Subcutaneous abdominal adipose tissue (tissue), 5 donors: ENCODE data around the gene VSIG4.

ENCODE experiments used
- H3K27ac ChIP-seq: one replicate; pipeline ENCODE4 v1.7.0; 2013; ENCODE audit warnings: low read depth, mild to moderate bottlenecking, inconsistent platforms, low read length, moderate library complexity
- H3K27me3 ChIP-seq, 5 donors: one replicate each; pipeline ENCODE4 v1.7.0; 2013; ENCODE audit warnings: low read length in 5 of 5, inconsistent platforms in 1 of 5; ENCODE audit not compliant: control insufficient read depth in 5 of 5, insufficient read depth in 4 of 5
- H3K36me3 ChIP-seq, 5 donors: one replicate each; pipeline ENCODE4 v1.7.0; 2013; ENCODE audit warnings: low read length in 5 of 5; ENCODE audit not compliant: control insufficient read depth in 5 of 5, insufficient read depth in 5 of 5
- H3K4me1 ChIP-seq, 5 donors: one replicate each; pipeline ENCODE4 v1.7.0; 2013; ENCODE audit warnings: low read length in 5 of 5, mild to moderate bottlenecking in 3 of 5, moderate library complexity in 1 of 5; ENCODE audit not compliant: control insufficient read depth in 5 of 5, insufficient read depth in 5 of 5
- H3K4me3 ChIP-seq, 5 donors: one replicate each; pipeline ENCODE4 v1.7.0; 2013; ENCODE audit warnings: low read length in 5 of 5, low read depth in 1 of 5
- H3K9ac ChIP-seq, 5 donors: one replicate each; pipeline ENCODE4 v1.7.0; 2013; ENCODE audit warnings: low read length in 5 of 5, mild to moderate bottlenecking in 4 of 5, moderate library complexity in 3 of 5
- H3K9me3 ChIP-seq, 5 donors: one replicate each; pipeline ENCODE4 v1.7.0; 2013; ENCODE audit warnings: low read length in 5 of 5; ENCODE audit not compliant: control insufficient read depth in 5 of 5
- donor health status: healthy.
- donor health status: healthy.
- donor health status: healthy.
- donor health status: healthy.
- donor health status: healthy.

VSIG4 gene

DNA sequence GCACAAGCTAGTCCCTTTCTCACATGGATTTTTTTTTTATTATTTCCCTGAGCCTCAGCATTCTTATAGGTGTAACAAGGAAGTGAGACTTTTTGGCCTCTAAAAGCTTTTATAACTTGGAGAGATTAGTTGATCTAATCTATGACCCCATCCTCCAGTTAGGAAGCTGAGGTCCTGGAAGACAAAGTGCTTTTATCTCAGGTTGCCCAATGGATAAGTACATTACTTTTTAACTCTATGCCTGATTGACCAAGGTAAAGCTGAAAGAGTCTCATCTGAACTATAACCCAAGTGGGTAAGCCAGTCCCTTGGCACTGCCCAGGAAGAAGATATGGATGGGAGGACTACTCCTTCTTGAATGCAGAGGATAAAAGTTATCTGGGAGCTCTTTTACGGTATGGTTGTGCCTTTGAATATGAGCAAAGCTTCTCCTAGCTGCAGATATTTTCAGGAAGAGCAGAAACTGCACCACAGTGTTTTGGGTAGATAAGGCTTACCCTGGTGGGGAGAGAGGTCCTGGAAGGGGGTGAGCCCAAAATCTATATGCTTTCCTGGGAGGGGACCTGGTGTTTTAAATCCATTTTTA, 40.2 kb downstream of the VSIG4 start:
- H3K4me1 ChIP-seq = peaks cover 0 to 5% (median 0%) of the 10 kb centered on the region in 5 donors
- no peak overlapping the region for H3K27ac ChIP-seq
- H3K4me3 ChIP-seq = no peak overlapping the region
- no peaks in the 10 kb centered on the region for H3K9me3 ChIP-seq
- no peak overlapping the region for H3K9ac ChIP-seq
- H3K27me3 ChIP-seq = peaks cover 0 to 13% (median 2%) of the 10 kb centered on the region in 5 donors
- no peaks in the 10 kb centered on the region for H3K36me3 ChIP-seq

DNA sequence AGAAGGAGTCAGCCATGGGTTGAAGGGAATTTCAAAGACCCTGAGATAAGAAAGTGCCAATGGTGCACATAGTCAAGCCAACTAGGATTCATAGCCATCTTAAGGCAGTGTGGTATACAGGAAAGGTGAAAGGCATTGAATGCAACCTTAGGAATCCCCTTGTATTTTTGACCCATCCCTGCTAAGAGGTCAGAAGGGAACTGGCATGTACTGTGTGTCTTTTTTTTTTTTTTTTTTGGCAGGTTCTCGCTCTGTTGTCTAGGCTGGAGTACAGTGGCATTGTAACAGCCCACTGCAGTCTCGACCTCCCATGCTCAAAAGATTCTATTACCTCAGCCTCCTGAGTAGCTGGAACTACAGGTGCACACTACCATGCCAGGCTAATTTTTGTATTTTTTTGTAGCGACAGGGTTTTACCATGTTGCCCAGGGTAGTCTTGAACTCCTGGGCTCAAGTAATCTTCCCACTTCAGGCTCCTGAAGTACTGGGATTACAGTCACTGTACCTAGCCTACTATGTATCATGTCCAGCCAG, 40.8 kb downstream of the VSIG4 start:
- H3K4me1 ChIP-seq = peaks cover 0 to 5% (median 0%) of the 10 kb centered on the region in 5 donors
- no peak overlapping the region for H3K27ac ChIP-seq
- H3K9ac ChIP-seq = no peak overlapping the region
- no peaks in the 10 kb centered on the region for H3K9me3 ChIP-seq
- no peaks in the 10 kb centered on the region for H3K36me3 ChIP-seq
- peaks cover 0 to 13% (median 2%) of the 10 kb centered on the region in 5 donors for H3K27me3 ChIP-seq
- H3K4me3 ChIP-seq = no peak overlapping the region

DNA sequence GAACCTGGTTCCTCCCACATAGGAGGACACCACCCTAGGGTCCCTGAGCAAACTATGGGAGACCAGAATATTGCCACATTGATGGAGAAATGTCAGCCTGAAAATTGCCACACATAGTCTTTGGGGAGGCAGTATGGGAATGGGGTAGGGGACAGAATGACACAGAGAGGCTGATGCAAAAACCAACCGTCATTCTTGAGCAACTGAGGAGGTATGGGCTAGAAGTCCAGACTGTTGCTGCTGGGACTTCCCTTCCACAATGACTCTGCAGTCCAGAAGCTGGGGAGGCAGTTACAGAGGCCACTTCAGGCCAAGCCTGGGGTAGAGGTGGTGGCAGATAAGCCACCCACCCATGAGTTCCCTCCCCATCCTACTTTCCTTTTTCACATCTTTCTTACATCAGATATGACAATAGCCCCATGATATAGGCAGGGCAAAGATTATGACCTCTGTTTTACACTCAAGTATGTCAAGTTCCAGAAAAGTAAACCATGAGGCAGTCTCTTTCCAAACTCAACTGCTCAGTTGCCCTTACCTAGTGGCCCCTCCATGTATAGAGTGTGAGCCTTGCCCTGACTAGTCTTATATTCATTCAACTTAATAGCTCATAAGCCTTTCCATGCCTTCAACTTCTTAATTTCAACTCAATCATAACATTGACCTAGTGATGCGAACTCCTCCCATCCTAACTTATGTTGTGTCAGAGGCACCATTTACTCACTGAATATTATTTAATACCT, 41.7 kb downstream of the VSIG4 start:
- no peaks in the 10 kb centered on the region for H3K9me3 ChIP-seq
- peaks cover 0 to 13% (median 2%) of the 10 kb centered on the region in 5 donors for H3K27me3 ChIP-seq
- no peak overlapping the region for H3K9ac ChIP-seq
- H3K4me1 ChIP-seq = peaks cover 0 to 5% (median 0%) of the 10 kb centered on the region in 5 donors
- H3K4me3 ChIP-seq = no peak overlapping the region
- no peak overlapping the region for H3K27ac ChIP-seq
- H3K36me3 ChIP-seq = no peaks in the 10 kb centered on the region

DNA sequence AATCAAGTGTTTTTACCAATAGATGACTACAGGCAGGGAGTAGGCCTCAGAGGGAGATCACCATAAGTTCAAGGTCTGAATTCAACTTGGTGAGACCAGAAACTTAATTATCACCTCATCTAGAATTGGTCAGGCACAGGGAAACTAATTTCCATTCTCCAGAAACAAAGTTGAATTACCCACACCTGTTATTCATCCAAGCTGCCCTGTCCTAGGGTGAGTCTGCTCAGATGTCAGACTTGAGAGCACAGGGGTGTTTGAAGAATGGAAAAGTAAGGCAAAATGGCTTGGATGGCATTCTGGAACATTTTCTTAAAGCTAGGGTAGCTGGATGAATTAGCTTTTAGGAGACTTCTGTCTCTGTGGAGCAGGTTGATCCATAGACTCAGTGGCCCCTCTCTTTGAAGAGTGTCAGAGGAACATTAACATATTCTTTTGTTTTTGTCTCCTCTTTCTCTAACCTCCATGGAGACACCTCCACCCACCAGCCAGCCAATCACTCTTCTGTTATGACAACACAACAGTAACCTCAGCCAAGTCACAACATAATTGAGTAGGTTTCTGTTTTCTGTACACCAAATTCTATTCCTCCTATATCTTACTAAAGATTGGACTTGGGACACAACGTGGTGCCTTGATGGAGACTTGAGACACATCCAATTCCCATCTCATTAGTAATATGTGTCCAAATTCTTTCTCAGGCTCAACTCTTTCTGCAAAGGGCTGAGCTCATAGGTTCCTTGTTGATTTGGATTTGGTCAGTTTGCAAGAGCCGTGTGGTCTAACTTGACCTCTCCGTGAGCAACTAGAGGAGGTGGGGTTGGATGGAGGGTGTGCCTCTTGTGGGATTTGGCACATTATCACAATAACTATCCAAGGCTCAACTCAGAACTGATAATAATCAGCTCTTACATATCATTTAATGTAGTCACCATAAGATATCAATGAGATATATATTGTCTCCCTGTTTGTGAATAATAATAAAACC, 45.1 kb downstream of the VSIG4 start:
- H3K27ac ChIP-seq = no peak overlapping the region
- H3K4me1 ChIP-seq = no peaks in the 10 kb centered on the region
- H3K36me3 ChIP-seq = no peaks in the 10 kb centered on the region
- H3K9me3 ChIP-seq = no peaks in the 10 kb centered on the region
- H3K9ac ChIP-seq = no peak overlapping the region
- no peak overlapping the region for H3K4me3 ChIP-seq
- peaks cover 0 to 13% (median 4%) of the 10 kb centered on the region in 5 donors for H3K27me3 ChIP-seq

DNA sequence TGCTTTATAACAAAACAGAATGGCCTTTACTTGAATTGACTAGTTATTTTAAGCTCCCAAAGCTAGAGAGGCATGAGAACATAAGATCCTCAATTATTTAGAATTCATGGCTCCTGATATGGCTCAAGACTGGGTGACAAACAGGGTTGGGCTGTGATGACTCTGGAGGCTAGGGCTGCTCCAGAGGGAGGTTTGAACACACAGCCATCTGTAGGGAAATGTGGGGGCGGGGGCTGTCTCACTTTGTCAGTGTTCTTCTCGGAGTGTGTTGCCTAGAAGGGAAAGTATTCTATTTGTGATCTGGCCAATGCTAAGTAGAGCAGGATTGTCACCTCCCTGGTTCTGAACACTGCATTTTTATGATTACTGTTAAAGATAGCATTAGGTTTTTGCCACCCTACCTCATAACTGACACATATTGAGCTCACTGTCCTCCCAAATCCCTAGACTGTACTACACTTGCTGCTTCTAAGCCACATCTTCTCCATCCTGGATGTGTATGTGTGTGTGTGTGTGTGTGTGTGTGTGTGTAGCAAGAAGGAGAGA, 45.9 kb downstream of the VSIG4 start:
- Histone ChIP-seq H3K36me3 (no peaks in the 10 kb centered on the region), H3K4me3 (no peak overlapping the region), H3K27me3 (peaks cover 0 to 11% (median 4%) of the 10 kb centered on the region in 5 donors), H3K9me3 (no peaks in the 10 kb centered on the region), H3K9ac (no peak overlapping the region), H3K27ac (no peak overlapping the region), H3K4me1 (no peaks in the 10 kb centered on the region)

DNA sequence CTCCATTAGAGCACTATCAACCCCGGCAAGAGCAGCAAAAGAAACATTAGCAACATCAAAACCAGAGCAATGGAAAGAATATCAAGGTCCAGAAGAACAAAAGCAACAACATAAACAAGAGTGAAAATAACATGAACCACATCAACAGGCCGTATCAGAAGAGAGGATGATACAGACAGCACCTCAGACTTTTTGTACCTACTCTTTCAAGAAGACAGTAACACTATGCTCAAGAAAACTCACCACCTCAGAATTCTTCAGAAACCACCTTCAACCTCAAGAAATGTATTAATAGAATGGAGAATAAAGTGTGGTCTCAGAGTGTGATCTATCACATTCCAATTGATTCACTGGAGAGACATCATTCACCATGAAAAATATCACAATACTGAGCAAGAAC, 46.5 kb downstream of the VSIG4 start:
- H3K27me3 ChIP-seq = peaks cover 0 to 8% (median 4%) of the 10 kb centered on the region in 5 donors
- no peak overlapping the region for H3K4me3 ChIP-seq

DNA sequence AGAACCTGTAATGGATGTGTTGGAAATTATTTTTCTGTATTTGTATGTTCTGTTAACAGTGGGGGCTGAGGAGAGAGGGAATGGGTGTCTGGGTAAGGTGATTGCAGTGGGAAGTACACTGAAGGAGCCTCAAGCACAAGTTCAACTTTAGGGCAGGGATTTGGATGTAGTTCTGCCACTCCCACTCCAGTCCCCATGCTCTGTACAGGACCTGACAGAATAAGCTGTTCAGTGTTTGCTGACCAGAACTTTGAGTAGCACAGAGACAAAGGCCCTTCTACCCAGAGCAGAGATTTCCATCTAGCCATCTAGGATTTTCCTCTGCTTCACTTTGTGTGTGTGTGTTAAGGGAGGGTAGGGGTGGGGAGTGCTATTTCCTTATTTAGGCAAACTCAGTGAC, 49.2 kb downstream of the VSIG4 start:
- Histone ChIP-seq H3K36me3 (no peaks in the 10 kb centered on the region), H3K4me3 (no peak overlapping the region), H3K4me1 (peaks cover 0 to 10% (median 0%) of the 10 kb centered on the region in 5 donors), H3K27ac (no peak overlapping the region), H3K9me3 (no peaks in the 10 kb centered on the region), H3K9ac (no peak overlapping the region), H3K27me3 (peaks cover 0 to 4% (median 0%) of the 10 kb centered on the region in 5 donors)

More for the DNA sequence above, 46.5 kb downstream of the VSIG4 start:
- no peak overlapping the region for H3K9ac ChIP-seq
- H3K9me3 ChIP-seq = no peaks in the 10 kb centered on the region
- H3K27ac ChIP-seq = no peak overlapping the region
- no peaks in the 10 kb centered on the region for H3K36me3 ChIP-seq
- no peaks in the 10 kb centered on the region for H3K4me1 ChIP-seq

DNA sequence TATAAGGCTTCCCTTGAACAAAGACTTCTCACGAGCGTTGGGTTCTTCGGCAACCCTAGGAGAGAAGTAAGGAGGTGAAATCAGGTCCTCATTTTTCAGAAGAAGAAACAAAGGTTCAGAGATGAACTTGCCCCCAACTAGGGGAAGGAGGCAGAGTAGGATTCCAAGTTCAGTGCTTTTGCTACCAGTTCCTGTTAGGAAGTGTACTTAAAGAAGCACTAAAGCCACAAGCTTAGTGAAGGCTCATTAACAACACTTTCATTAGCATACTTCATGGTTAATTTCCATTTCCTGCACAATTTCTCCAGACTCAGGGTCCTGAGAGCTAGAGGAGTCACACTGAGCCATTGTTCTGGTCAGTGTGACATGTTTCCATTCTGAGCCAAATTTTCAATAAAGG, 52.1 kb downstream of the VSIG4 start:
- Histone ChIP-seq H3K9me3 (no peaks in the 10 kb centered on the region), H3K9ac (no peak overlapping the region), H3K4me3 (no peak overlapping the region), H3K36me3 (no peaks in the 10 kb centered on the region), H3K4me1 (peaks cover 0 to 10% (median 0%) of the 10 kb centered on the region in 5 donors), H3K27me3 (peaks cover 0 to 3% (median 0%) of the 10 kb centered on the region in 5 donors), H3K27ac (no peak overlapping the region)

DNA sequence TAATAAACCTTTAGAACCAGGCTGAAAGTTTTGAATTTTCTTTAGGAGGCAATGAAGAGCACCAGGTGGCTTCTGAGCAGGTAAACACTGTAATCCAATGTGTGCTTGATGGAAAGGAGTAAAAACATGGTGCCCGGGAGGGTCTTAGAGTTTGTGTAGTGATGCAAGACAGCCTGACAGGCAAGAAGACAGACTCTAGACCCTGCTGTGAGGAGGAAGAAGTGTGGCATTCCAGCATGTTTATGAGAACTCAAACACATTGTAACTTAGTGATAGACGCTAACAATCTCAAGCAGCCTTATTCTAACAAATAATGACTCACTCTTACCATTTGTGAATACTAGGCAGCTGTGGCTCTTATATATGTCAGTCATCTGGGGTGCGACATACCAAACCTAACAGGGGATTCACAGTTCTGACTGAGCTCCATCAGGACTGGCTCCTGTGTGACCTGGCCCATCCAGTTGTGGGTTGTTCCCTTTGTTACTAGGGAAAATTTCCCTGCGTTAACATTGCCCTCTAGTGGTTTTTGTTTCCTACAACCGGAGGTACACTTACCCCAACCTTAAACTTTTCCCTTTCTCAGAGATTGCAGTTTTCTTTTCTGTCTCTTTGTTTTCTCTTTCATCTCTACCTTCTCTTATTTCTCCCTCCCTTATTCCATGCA, 53.8 kb downstream of the VSIG4 start:
- peaks cover 0 to 3% (median 0%) of the 10 kb centered on the region in 5 donors for H3K27me3 ChIP-seq
- peaks cover 0 to 10% (median 0%) of the 10 kb centered on the region in 5 donors for H3K4me1 ChIP-seq
- no peak overlapping the region for H3K27ac ChIP-seq
- no peak overlapping the region for H3K9ac ChIP-seq
- no peaks in the 10 kb centered on the region for H3K36me3 ChIP-seq
- no peaks in the 10 kb centered on the region for H3K9me3 ChIP-seq
- H3K4me3 ChIP-seq = no peak overlapping the region
